Keratinocyte (primary cell): ENCODE data around the gene ACER3. TPM values are rescaled to one million over a fixed set of nuclear protein-coding genes. Genes with fewer than 3 reads are reported as not detected.

ENCODE experiments used
- DNase-seq: peaks from one replicate; pipeline ENCODE4 v3.0.0-alpha.2; 2011; ENCODE audit warnings: low read depth, missing footprints, low spot score
- FAIRE-seq: peaks from 2 replicates; lab custom pipeline; 2011; peaks lifted over from hg19 to GRCh38; lab: Jason Lieb, UNC
- H2AFZ ChIP-seq: 2 replicates; pipeline ENCODE4 v1.6.0; 2012; ENCODE audit warnings: low read length, control low read depth, inconsistent platforms; ENCODE audit not compliant: control insufficient read depth
- H3K27ac ChIP-seq: 2 replicates; pipeline ENCODE4 v1.5.1; 2011; ENCODE audit warnings: low read length; ENCODE audit not compliant: control insufficient read depth, insufficient read depth
- H3K27me3 ChIP-seq: 3 replicates; pipeline ENCODE4 v1.6.0; 2011; ENCODE audit warnings: low read length; ENCODE audit not compliant: control insufficient read depth, insufficient read depth; ENCODE audit errors: extremely low read depth
- H3K36me3 ChIP-seq, 2 experiments: 2 replicates in 1 of 2; 3 replicates in 1 of 2; pipeline ENCODE4 v1.5.1; 2011; ENCODE audit warnings: low read length in 2 of 2, mild to moderate bottlenecking in 1 of 2; ENCODE audit not compliant: control insufficient read depth in 2 of 2, insufficient read depth in 2 of 2; ENCODE audit errors: extremely low read depth in 1 of 2
- H3K4me1 ChIP-seq: 3 replicates; pipeline ENCODE4 v1.5.1; 2011; ENCODE audit warnings: low read length; ENCODE audit not compliant: control insufficient read depth, insufficient read depth; ENCODE audit errors: extremely low read depth
- H3K4me2 ChIP-seq: 3 replicates; pipeline ENCODE4 v1.6.0; 2011; ENCODE audit warnings: low read depth, low read length; ENCODE audit not compliant: control insufficient read depth, insufficient read depth; ENCODE audit errors: extremely low read depth
- H3K4me3 ChIP-seq, 3 experiments: fragments of 200-600 bp in 1 of 3; sonication (generic) in 1 of 3; 2 replicates in 2 of 3; 3 replicates in 1 of 3; pipeline ENCODE4 v1.5.1; 2011 to 2016; ENCODE audit warnings: low read length in 3 of 3, mild to moderate bottlenecking in 3 of 3, control low read depth in 2 of 3, inconsistent platforms in 1 of 3, low read depth in 1 of 3, mixed read lengths in 1 of 3, mixed run types in 1 of 3, moderate library complexity in 1 of 3; ENCODE audit not compliant: control insufficient read depth in 2 of 3, insufficient read depth in 2 of 3; ENCODE audit errors: extremely low read depth in 1 of 3
- H3K79me2 ChIP-seq: 2 replicates; pipeline ENCODE4 v1.6.0; 2012; ENCODE audit warnings: low read length; ENCODE audit not compliant: control insufficient read depth, insufficient read depth
- H3K9ac ChIP-seq: 3 replicates; pipeline ENCODE4 v1.6.0; 2011; ENCODE audit warnings: low read length; ENCODE audit not compliant: control insufficient read depth, insufficient read depth; ENCODE audit errors: extremely low read depth
- H3K9me1 ChIP-seq: 3 replicates; pipeline ENCODE4 v1.6.0; 2011; ENCODE audit warnings: low read length; ENCODE audit not compliant: control insufficient read depth, insufficient read depth; ENCODE audit errors: extremely low read depth
- H3K9me3 ChIP-seq: 2 replicates; pipeline ENCODE4 v1.5.1; 2012; ENCODE audit warnings: low read depth, low read length; ENCODE audit not compliant: control insufficient read depth
- H4K20me1 ChIP-seq: 3 replicates; pipeline ENCODE4 v1.6.0; 2011; ENCODE audit warnings: low read length; ENCODE audit not compliant: control insufficient read depth, insufficient read depth; ENCODE audit errors: extremely low read depth
- EZH2 ChIP-seq: IDR thresholded peaks from one replicate; pipeline ENCODE4 v1.6.1; 2012; ENCODE audit warnings: inconsistent platforms, mild to moderate bottlenecking, low read length, moderate library complexity
- dilution Hi-C: fragments of 300-500 bp; cut with MboI; formaldehyde crosslinking; loops from one replicate; pipeline ENCODE4 v1.7.0; 2020; ENCODE audit warnings: low sequenced_read_pairs; ENCODE audit not compliant: extremely low pct_ligation_motif_present
- polyA plus RNA-seq, 5 experiments: library from polyadenylated mRNA; depleted of rRNA in 3 of 5; stranded (reverse) in 3 of 5; stranded (forward) in 1 of 5; unstranded in 1 of 5; fragments of >200 nt; gene quantifications; 1 replicate in 1 of 5; 2 replicates in 3 of 5; 3 replicates in 1 of 5; pipeline versions ENCODE4 v1.2.1 to v1.2.3, GENCODE V29; 2011 to 2012; ENCODE audit warnings: missing spikeins in 2 of 5, low read depth in 1 of 5, low replicate concordance in 1 of 5
- TF ChIP-seq, protein P1 (sequence below), 3 experiments: IDR thresholded peaks in 1 of 3; conservative IDR thresholded peaks in 1 of 3; optimal IDR thresholded peaks in 1 of 3; 2 replicates in 2 of 3; 3 replicates in 1 of 3; pipeline versions ENCODE3 to v1.5.1; 2011; ENCODE audit warnings: low read length in 3 of 3, mild to moderate bottlenecking in 3 of 3, moderate library complexity in 2 of 3, control low read depth in 1 of 3, inconsistent platforms in 1 of 3; ENCODE audit not compliant: insufficient read depth in 2 of 3; ENCODE audit errors: extremely low read depth in 1 of 3

The ACER3 gene
- polyA plus RNA-seq, 1 donor (not counting 4 experiments of a cell fraction or from before 2014, with no cell fraction given) = 55.0 TPM

DNA sequence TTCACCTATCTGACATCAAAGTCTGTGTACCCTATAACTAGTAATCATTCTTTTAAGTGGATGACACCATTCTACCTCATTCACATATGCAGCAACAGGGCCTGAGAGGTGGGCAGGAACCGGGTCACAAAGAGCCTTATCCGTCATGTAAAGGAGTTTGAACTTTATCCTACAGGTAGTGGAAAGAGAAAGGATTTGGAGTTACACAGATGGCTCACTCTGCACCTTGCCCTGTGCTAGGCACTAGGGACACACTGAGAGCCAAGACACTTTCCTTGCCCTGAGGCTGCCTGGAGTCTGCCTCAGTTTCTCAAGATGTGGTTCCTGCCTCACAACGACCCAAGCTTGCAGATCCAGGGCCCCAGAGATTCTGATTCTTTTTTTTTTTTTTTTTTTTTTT is 14.3 kb upstream of the ACER3 start:
- Histone ChIP-seq H4K20me1 (no peaks in the 10 kb centered on the region), H3K36me3 (no peaks in the 10 kb centered on the region), H3K27ac (no peak overlapping the region), H3K4me2 (no peak overlapping the region), H3K4me3 (no peak overlapping the region), H3K79me2 (no peaks in the 10 kb centered on the region), H3K9me1 (no peaks in the 10 kb centered on the region), H3K9me3 (no peaks in the 10 kb centered on the region), H3K27me3 (no peaks in the 10 kb centered on the region), H3K4me1 (no peaks in the 10 kb centered on the region), H2AFZ (no peak overlapping the region), H3K9ac (no peak overlapping the region)
- DNase-seq = no peak
- FAIRE-seq = no peak
- no peak for TF ChIP-seq EZH2
- TF ChIP-seq, protein P1, sequence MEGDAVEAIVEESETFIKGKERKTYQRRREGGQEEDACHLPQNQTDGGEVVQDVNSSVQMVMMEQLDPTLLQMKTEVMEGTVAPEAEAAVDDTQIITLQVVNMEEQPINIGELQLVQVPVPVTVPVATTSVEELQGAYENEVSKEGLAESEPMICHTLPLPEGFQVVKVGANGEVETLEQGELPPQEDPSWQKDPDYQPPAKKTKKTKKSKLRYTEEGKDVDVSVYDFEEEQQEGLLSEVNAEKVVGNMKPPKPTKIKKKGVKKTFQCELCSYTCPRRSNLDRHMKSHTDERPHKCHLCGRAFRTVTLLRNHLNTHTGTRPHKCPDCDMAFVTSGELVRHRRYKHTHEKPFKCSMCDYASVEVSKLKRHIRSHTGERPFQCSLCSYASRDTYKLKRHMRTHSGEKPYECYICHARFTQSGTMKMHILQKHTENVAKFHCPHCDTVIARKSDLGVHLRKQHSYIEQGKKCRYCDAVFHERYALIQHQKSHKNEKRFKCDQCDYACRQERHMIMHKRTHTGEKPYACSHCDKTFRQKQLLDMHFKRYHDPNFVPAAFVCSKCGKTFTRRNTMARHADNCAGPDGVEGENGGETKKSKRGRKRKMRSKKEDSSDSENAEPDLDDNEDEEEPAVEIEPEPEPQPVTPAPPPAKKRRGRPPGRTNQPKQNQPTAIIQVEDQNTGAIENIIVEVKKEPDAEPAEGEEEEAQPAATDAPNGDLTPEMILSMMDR (optimal IDR thresholded peaks at IDR 0.05 in 1 of 3, IDR thresholded peaks at IDR 0.05 in 1 of 3, conservative IDR thresholded peaks at IDR 0.05 in 1 of 3; ENCODE audit: extremely low read depth in 1 of 3, insufficient read depth in 2 of 3, low read length in 3 of 3) = no peak
- dilution Hi-C loops = no loop called here

DNA sequence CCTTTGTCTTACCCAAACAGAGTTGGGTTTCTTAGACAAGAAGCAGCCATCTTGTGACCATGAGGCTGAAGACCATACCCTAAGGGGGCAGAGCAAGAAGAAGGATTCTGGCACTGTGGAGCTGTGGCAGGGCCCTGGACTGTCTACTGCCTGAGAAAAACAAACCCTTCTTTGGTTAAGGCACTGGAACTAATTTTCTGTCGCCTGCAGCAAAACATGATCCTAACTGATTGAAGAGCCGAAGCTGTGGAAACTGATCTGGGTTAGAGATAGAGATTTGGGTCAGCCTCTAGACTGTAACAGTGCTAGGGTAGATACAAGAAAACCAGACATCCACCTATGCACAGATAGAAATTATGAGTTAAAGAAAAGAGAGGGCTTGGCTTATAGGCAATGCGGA is 11.3 kb upstream of the ACER3 start:
- DNase-seq (no peak), FAIRE-seq (no peak)
- Histone ChIP-seq H4K20me1 (no peaks in the 10 kb centered on the region), H3K4me1 (no peaks in the 10 kb centered on the region), H3K9me3 (no peaks in the 10 kb centered on the region), H3K9me1 (no peaks in the 10 kb centered on the region), H3K9ac (no peak overlapping the region), H3K79me2 (no peaks in the 10 kb centered on the region), H3K27me3 (no peaks in the 10 kb centered on the region), H3K4me3 (no peak overlapping the region), H3K36me3 (no peaks in the 10 kb centered on the region), H3K4me2 (no peak overlapping the region), H3K27ac (no peak overlapping the region), H2AFZ (no peak overlapping the region)
- TF ChIP-seq, protein P1 (optimal IDR thresholded peaks at IDR 0.05 in 1 of 3, IDR thresholded peaks at IDR 0.05 in 1 of 3, conservative IDR thresholded peaks at IDR 0.05 in 1 of 3; ENCODE audit: extremely low read depth in 1 of 3, insufficient read depth in 2 of 3, low read length in 3 of 3) = no peak
- no peak for TF ChIP-seq EZH2
- dilution Hi-C loops = no loop called here
